HCT116 (cell line): Measurements from ENCODE around the gene SPTBN4. TPM values are rescaled to one million over a fixed set of nuclear protein-coding genes. Genes with fewer than 3 reads are reported as not detected.

Source experiments
- ELF1 ChIP-seq: IDR thresholded peaks from 2 replicates; pipeline ENCODE4 v1.6.1; 2012; ENCODE audit warnings: low read depth, borderline replicate concordance
- RAD21 ChIP-seq: IDR thresholded peaks from 2 replicates; pipeline ENCODE4 v1.6.1; 2012; ENCODE audit warnings: low read depth, mild to moderate bottlenecking
- YY1 ChIP-seq: IDR thresholded peaks from 2 replicates; pipeline ENCODE4 v1.6.1; 2011; ENCODE audit warnings: low read length, low read depth, moderate library complexity, mild to moderate bottlenecking; ENCODE audit not compliant: insufficient replicate concordance; ENCODE audit errors: extremely low read depth
- total RNA-seq: library from RNA; stranded (reverse); gene quantifications from one replicate; pipeline ENCODE4 v1.2.1, GENCODE V29; 2021; ENCODE audit not compliant: unreplicated experiment
- TF ChIP-seq, protein P1 (sequence below): IDR thresholded peaks from 2 replicates; pipeline ENCODE4 v1.6.1; 2012; ENCODE audit warnings: low read depth
- TF ChIP-seq, protein P2 (sequence below), 3 experiments: fragments of 200-600 bp in 1 of 3; sonication (generic) in 1 of 3; IDR thresholded peaks in 2 of 3; conservative IDR thresholded peaks in 1 of 3; 2 replicates each; pipeline ENCODE4 v1.5.1; 2012 to 2017; ENCODE audit warnings: low read depth in 2 of 3, low read length in 2 of 3, antibody characterized with exemption in 1 of 3, borderline replicate concordance in 1 of 3, control low read depth in 1 of 3, mild to moderate bottlenecking in 1 of 3, mixed read lengths in 1 of 3, mixed run types in 1 of 3, moderate library complexity in 1 of 3; ENCODE audit not compliant: insufficient read depth in 1 of 3

The SPTBN4 gene
- total RNA-seq, 1 experiment from 2014 or later: 4.6 TPM

DNA sequence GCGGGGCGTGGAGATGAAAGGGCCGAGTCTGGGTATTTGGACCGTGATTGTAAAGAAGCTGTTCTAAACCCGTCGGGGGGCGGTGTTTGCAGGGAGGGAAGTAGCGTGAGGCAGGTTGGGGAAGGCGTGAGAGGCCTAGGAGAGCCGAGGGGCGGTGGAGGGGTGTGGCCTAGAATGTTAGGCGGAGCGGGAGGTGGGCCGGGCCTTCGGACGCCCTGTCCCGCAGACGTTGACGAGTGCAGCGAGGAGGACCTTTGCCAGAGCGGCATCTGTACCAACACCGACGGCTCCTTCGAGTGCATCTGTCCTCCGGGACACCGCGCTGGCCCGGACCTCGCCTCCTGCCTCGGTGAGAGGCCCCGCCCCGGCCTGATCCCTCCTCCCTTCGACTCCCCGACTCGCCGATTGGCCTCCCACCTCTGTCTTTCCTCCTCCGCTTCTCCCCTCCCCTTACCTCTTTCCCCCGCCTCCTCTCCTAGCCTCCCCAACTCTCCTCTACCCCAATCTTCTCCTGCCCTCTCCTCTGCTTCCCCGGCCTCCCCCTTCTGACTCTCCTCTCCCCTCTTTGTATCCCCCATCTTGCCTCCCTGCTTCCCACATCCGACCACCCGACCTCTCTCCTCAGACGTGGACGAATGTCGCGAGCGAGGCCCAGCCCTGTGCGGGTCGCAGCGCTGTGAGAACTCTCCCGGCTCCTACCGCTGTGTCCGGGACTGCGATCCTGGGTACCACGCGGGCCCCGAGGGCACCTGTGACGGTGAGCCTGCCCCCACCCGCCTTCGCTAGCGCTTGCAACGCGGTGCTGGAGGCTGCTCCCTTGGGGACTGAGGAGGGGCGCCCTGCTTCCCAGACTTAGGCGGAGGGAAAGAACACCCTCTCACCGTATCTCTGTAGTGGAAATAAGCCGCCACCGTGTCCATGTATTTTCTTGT is 147.2 kb downstream of the SPTBN4 start (continued):
- TF ChIP-seq RAD21: no peak
- TF ChIP-seq, protein P1, sequence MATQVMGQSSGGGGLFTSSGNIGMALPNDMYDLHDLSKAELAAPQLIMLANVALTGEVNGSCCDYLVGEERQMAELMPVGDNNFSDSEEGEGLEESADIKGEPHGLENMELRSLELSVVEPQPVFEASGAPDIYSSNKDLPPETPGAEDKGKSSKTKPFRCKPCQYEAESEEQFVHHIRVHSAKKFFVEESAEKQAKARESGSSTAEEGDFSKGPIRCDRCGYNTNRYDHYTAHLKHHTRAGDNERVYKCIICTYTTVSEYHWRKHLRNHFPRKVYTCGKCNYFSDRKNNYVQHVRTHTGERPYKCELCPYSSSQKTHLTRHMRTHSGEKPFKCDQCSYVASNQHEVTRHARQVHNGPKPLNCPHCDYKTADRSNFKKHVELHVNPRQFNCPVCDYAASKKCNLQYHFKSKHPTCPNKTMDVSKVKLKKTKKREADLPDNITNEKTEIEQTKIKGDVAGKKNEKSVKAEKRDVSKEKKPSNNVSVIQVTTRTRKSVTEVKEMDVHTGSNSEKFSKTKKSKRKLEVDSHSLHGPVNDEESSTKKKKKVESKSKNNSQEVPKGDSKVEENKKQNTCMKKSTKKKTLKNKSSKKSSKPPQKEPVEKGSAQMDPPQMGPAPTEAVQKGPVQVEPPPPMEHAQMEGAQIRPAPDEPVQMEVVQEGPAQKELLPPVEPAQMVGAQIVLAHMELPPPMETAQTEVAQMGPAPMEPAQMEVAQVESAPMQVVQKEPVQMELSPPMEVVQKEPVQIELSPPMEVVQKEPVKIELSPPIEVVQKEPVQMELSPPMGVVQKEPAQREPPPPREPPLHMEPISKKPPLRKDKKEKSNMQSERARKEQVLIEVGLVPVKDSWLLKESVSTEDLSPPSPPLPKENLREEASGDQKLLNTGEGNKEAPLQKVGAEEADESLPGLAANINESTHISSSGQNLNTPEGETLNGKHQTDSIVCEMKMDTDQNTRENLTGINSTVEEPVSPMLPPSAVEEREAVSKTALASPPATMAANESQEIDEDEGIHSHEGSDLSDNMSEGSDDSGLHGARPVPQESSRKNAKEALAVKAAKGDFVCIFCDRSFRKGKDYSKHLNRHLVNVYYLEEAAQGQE: no peak
- TF ChIP-seq ELF1: no peak
- no peak for TF ChIP-seq YY1
- TF ChIP-seq, protein P2, sequence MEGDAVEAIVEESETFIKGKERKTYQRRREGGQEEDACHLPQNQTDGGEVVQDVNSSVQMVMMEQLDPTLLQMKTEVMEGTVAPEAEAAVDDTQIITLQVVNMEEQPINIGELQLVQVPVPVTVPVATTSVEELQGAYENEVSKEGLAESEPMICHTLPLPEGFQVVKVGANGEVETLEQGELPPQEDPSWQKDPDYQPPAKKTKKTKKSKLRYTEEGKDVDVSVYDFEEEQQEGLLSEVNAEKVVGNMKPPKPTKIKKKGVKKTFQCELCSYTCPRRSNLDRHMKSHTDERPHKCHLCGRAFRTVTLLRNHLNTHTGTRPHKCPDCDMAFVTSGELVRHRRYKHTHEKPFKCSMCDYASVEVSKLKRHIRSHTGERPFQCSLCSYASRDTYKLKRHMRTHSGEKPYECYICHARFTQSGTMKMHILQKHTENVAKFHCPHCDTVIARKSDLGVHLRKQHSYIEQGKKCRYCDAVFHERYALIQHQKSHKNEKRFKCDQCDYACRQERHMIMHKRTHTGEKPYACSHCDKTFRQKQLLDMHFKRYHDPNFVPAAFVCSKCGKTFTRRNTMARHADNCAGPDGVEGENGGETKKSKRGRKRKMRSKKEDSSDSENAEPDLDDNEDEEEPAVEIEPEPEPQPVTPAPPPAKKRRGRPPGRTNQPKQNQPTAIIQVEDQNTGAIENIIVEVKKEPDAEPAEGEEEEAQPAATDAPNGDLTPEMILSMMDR (IDR thresholded peaks at IDR 0.05 in 2 of 3, conservative IDR thresholded peaks at IDR 0.05 in 1 of 3; ENCODE audit: borderline replicate concordance in 1 of 3, insufficient read depth in 1 of 3, low read depth in 2 of 3, low read length in 2 of 3): no peak
